ENCODE data around the gene HEXIM1.

GRCh38 chr17:45101546-45101882, 46.8 kb upstream of the HEXIM1 start:
- TF ChIP-seq CTCF (IDR thresholded peaks at IDR 0.05) = no peak
- TF ChIP-seq POLR2A (IDR thresholded peaks at IDR 0.05) = no peak
